ENCODE measurements around the gene ELOVL2.

ELOVL2 gene

DNA sequence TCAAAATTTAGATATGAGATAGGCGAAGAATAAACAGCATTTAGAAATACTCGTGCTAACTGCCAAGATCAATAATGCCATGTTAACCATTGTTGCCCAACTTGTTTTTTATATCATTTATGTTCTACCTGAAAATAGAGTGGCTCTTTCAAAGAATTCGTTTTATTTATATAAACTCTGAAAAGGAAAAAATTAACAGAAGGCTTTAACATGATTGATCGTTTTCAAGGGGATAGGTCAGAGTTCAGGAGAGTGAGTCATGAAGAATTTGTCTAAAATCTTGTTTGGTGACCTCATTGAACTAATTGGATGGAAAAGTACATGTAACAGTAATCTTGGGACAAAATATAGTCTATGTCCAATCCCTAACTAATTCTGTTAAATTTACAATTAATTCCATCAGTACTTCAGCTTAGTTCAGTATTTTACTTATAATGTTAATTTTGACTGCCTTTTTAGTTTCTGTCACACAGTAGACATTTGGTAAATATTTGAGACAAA is 11.1 kb upstream of the ELOVL2 start:
- TF ChIP-seq, protein P1, sequence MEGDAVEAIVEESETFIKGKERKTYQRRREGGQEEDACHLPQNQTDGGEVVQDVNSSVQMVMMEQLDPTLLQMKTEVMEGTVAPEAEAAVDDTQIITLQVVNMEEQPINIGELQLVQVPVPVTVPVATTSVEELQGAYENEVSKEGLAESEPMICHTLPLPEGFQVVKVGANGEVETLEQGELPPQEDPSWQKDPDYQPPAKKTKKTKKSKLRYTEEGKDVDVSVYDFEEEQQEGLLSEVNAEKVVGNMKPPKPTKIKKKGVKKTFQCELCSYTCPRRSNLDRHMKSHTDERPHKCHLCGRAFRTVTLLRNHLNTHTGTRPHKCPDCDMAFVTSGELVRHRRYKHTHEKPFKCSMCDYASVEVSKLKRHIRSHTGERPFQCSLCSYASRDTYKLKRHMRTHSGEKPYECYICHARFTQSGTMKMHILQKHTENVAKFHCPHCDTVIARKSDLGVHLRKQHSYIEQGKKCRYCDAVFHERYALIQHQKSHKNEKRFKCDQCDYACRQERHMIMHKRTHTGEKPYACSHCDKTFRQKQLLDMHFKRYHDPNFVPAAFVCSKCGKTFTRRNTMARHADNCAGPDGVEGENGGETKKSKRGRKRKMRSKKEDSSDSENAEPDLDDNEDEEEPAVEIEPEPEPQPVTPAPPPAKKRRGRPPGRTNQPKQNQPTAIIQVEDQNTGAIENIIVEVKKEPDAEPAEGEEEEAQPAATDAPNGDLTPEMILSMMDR (conservative IDR thresholded peaks at IDR 0.05; ENCODE audit: low read depth, low read length): no peak
- Histone ChIP-seq H3K27ac (no peak overlapping the region), H3K4me3 (IDR thresholded peaks at IDR 0.05; ENCODE audit: insufficient read depth, low read depth, low read length) (no peak overlapping the region), H3K79me2 (ENCODE audit: insufficient read depth, low read depth) (no peaks in the 10 kb centered on the region), H2AFZ (ENCODE audit: low read depth) (no peak overlapping the region), H3K27me3 (ENCODE audit: insufficient read depth, low read depth) (no peaks in the 10 kb centered on the region), H3K4me2 (no peak overlapping the region), H3K36me3 (ENCODE audit: insufficient read depth) (no peaks in the 10 kb centered on the region), H3K9ac (no peak overlapping the region), H3K4me1 (ENCODE audit: low read depth, poor library complexity, severe bottlenecking) (no peaks in the 10 kb centered on the region), H4K20me1 (ENCODE audit: insufficient read depth) (no peaks in the 10 kb centered on the region)

DNA sequence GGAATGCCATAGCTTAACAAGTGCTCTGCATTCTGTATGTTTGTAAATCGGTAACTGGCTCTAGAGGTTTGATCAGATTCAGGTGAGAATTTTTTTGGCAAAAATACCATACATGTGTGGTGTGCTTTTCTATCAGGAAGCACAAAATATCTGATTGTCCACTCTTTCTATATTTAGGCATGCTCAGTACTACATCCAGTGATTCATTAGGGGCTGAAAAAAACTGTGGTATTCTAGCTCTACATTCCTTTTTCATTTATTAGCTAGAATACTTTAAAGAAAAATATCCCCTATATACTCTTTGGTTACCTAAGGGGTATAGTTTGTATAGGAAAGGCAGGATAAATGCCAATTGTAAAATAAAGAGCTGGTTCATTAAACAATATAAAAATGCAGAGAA is 10.6 kb upstream of the ELOVL2 start:
- Histone ChIP-seq H4K20me1 (ENCODE audit: insufficient read depth) (no peaks in the 10 kb centered on the region), H3K36me3 (ENCODE audit: insufficient read depth) (no peaks in the 10 kb centered on the region), H3K4me3 (IDR thresholded peaks at IDR 0.05; ENCODE audit: insufficient read depth, low read depth, low read length) (no peak overlapping the region), H2AFZ (ENCODE audit: low read depth) (no peak overlapping the region), H3K27ac (no peak overlapping the region), H3K27me3 (ENCODE audit: insufficient read depth, low read depth) (no peaks in the 10 kb centered on the region), H3K4me2 (no peak overlapping the region), H3K79me2 (ENCODE audit: insufficient read depth, low read depth) (no peaks in the 10 kb centered on the region), H3K4me1 (ENCODE audit: low read depth, poor library complexity, severe bottlenecking) (no peaks in the 10 kb centered on the region), H3K9ac (no peak overlapping the region)
- TF ChIP-seq, protein P1 (conservative IDR thresholded peaks at IDR 0.05; ENCODE audit: low read depth, low read length): no peak

DNA sequence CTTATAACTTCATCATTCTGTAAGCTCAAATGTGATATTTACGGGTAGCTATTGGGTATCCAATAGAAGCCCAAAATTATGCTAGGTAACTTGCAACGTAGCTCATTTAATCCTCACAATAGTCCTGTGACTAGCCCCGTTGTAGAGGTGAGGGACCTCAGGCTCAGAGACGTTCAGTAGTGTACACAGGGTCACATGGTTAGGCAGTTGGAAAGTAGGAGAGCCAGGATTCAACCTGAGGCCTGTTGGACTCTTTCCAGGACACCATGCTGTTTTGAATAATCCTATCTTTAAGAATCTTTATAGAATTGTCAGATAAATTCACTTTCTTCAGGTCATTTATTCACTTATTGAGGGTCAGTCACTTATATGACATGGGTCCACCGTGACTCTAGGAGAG is 9.2 kb upstream of the ELOVL2 start:
- no peak overlapping the region for H2AFZ ChIP-seq (ENCODE audit: low read depth)
- TF ChIP-seq, protein P1 (conservative IDR thresholded peaks at IDR 0.05; ENCODE audit: low read depth, low read length): no peak
- no peaks in the 10 kb centered on the region for H3K4me1 ChIP-seq (ENCODE audit: low read depth, poor library complexity, severe bottlenecking)
- H3K79me2 ChIP-seq (ENCODE audit: insufficient read depth, low read depth): no peaks in the 10 kb centered on the region
- no peaks in the 10 kb centered on the region for H3K27me3 ChIP-seq (ENCODE audit: insufficient read depth, low read depth)
- no peaks in the 10 kb centered on the region for H4K20me1 ChIP-seq (ENCODE audit: insufficient read depth)
- H3K27ac ChIP-seq: no peak overlapping the region
- no peak overlapping the region for H3K4me2 ChIP-seq
- H3K36me3 ChIP-seq (ENCODE audit: insufficient read depth): no peaks in the 10 kb centered on the region
- no peak overlapping the region for H3K9ac ChIP-seq
- H3K4me3 ChIP-seq (IDR thresholded peaks at IDR 0.05; ENCODE audit: insufficient read depth, low read depth, low read length): no peak overlapping the region

DNA sequence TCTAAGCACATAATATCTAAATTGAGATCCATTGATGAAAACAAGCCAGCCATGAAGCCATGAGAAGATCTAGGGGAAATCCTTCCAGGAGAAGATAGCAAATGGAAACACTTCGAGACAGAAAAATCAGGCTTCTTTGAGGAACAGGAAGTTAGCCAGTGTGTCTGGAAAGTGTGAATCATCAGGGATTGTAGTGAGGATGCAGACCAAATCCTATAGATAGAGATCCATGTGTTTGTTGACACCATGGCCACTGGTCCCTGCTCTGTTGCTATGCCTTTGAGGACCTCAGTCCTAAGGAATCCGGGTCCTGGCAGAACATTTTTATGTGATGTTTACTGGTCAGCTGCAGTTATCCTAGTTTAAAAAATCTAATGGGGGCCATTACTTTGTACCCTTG is 6.6 kb upstream of the ELOVL2 start:
- Histone ChIP-seq H3K4me2 (no peak overlapping the region), H3K4me3 (IDR thresholded peaks at IDR 0.05; ENCODE audit: insufficient read depth, low read depth, low read length) (no peak overlapping the region), H3K4me1 (ENCODE audit: low read depth, poor library complexity, severe bottlenecking) (no peaks in the 10 kb centered on the region), H4K20me1 (ENCODE audit: insufficient read depth) (no peaks in the 10 kb centered on the region), H3K9ac (no peak overlapping the region), H2AFZ (ENCODE audit: low read depth) (no peak overlapping the region), H3K79me2 (ENCODE audit: insufficient read depth, low read depth) (no peaks in the 10 kb centered on the region), H3K36me3 (ENCODE audit: insufficient read depth) (no peaks in the 10 kb centered on the region), H3K27ac (no peak overlapping the region), H3K27me3 (ENCODE audit: insufficient read depth, low read depth) (no peaks in the 10 kb centered on the region)
- TF ChIP-seq, protein P1 (conservative IDR thresholded peaks at IDR 0.05; ENCODE audit: low read depth, low read length): no peak

All from KMS-11 (cell line).